Measurements from ENCODE around the gene SIMC1. TPM values are rescaled to one million over a fixed set of nuclear protein-coding genes. Genes with fewer than 3 reads are reported as not detected.

SIMC1 gene
- total RNA-seq, 1 experiment from 2014 or later, result 17.7 TPM

DNA sequence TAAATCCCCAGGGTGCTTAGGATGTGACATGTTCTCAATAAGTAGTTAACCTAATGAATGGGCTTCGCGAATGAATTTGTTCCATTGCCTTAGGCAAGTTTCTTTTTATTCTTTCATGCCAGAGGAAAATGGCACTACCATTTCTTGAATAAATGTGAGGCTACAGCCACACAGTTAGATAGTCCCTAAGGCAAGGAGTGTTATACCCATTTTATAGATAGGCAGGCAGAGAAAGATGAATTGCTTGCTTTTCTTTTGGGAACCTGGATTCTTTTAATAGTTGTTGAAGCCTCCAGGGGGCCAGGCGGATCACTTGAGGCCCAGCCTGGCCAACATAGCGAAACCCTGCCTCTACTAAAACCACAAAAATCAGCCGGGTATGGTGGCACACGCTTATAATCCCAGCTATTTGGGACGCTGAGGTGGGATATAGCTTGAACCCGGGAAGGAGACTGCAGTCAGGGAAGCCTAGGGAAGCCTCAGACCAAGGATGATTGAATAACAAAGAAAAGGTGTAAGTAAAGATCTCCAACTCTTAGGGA, 149.2 kb downstream of the SIMC1 start:
- Mint-ChIP-seq H3K27me3 (ENCODE audit: low read depth) (no peaks in the 10 kb centered on the region), H3K9me3 (peaks cover 0 to 3% of the 10 kb centered on the region in 2 experiments; a peak in 1 of 5 replicates), H3K27ac (peak overlapping the region in 2 of 3 experiments; percentile 82 to 94; a peak in 5 of 7 replicates), H3K36me3 (ENCODE audit: insufficient read depth in 1 of 3, low read depth in 3 of 3) (peaks cover 30 to 61% (median 38%) of the 10 kb centered on the region in 3 experiments), H3K4me1 (peaks cover 12% of the 10 kb centered on the region in 2 experiments), H3K4me3 (peak overlapping the region; percentile 97 to 99)
- Histone ChIP-seq H4K20me1 (ENCODE audit: control insufficient read depth, insufficient read depth, insufficient read length) (no peaks in the 10 kb centered on the region), H3K18ac (ENCODE audit: insufficient read length, low read depth, low read length) (no peak overlapping the region), H2BK5ac (ENCODE audit: insufficient read length, low read length) (no peak overlapping the region), H2AFZ (ENCODE audit: low read length) (no peak overlapping the region), H3K9me3 (ENCODE audit: control insufficient read depth, low read depth, low read length) (no peaks in the 10 kb centered on the region), H3K27me3 (ENCODE audit: insufficient read depth, low read length) (no peaks in the 10 kb centered on the region), H4K91ac (ENCODE audit: insufficient read length, low read depth, low read length) (no peak overlapping the region), H3K4me1 (ENCODE audit: insufficient read depth, low read length) (no peaks in the 10 kb centered on the region), H3K4ac (ENCODE audit: low read depth, low read length) (no peak overlapping the region), H3K14ac (ENCODE audit: insufficient read depth, low read length) (no peak overlapping the region), H3K23ac (ENCODE audit: insufficient read length, low read depth, low read length) (no peak overlapping the region), H3K79me1 (ENCODE audit: insufficient read depth, low read depth, low read length, poor library complexity, severe bottlenecking) (no peaks in the 10 kb centered on the region), H3T11ph (ENCODE audit: low read length) (no peak overlapping the region), H3K9ac (ENCODE audit: extremely low read depth, insufficient read length, low read length) (peak overlapping the region; percentile 20), H3K27ac (ENCODE audit: insufficient read length, low read depth, low read length) (no peak overlapping the region), H3K79me2 (ENCODE audit: insufficient read depth, low read length) (peaks cover 8% of the 10 kb centered on the region; the same call in 1 of the 2 replicates), H2BK12ac (ENCODE audit: insufficient read length, low read depth, low read length) (no peak overlapping the region), H4K8ac (replicated peaks; ENCODE audit: insufficient read length, low read depth, low read length) (no peak overlapping the region), H3K4me2 (ENCODE audit: insufficient read depth, insufficient read length, low read length) (peak overlapping the region; percentile 65), H3K23me2 (ENCODE audit: insufficient read length, low read depth, low read length, poor library complexity, severe bottlenecking) (peaks cover 7% of the 10 kb centered on the region), H2BK15ac (ENCODE audit: low read depth, low read length) (no peak overlapping the region), H2BK20ac (ENCODE audit: low read depth, low read length, poor library complexity, severe bottlenecking) (no peak overlapping the region), H4K5ac (ENCODE audit: insufficient read length, low read depth, low read length) (no peak overlapping the region), H2BK120ac (ENCODE audit: low read depth, low read length, poor library complexity, severe bottlenecking) (no peak overlapping the region), H2AK5ac (ENCODE audit: insufficient read length, low read length) (no peak overlapping the region), H3K56ac (ENCODE audit: insufficient read length, low read depth, low read length) (no peak overlapping the region)
- WGBS (ENCODE audit: extremely low coverage, insufficient read length, low lambda C conversion rate), result no CpG with 5 or more reads among the region's 8 CpGs
- TF ChIP-seq, protein P1, sequence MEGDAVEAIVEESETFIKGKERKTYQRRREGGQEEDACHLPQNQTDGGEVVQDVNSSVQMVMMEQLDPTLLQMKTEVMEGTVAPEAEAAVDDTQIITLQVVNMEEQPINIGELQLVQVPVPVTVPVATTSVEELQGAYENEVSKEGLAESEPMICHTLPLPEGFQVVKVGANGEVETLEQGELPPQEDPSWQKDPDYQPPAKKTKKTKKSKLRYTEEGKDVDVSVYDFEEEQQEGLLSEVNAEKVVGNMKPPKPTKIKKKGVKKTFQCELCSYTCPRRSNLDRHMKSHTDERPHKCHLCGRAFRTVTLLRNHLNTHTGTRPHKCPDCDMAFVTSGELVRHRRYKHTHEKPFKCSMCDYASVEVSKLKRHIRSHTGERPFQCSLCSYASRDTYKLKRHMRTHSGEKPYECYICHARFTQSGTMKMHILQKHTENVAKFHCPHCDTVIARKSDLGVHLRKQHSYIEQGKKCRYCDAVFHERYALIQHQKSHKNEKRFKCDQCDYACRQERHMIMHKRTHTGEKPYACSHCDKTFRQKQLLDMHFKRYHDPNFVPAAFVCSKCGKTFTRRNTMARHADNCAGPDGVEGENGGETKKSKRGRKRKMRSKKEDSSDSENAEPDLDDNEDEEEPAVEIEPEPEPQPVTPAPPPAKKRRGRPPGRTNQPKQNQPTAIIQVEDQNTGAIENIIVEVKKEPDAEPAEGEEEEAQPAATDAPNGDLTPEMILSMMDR (conservative IDR thresholded peaks at IDR 0.05), result no peak
- no peak for DNase-seq
